Measurements from ENCODE around the gene APRT.
"Not testable (repeated sequence)": the region's sequence is repeated elsewhere in the genome, so short reads cannot be mapped to it uniquely, and the experiment has no call there.

APRT gene

GRCh38 chr16:88828711-88829110 is 17.0 kb upstream of the APRT start:
- H3K27ac Mint-ChIP-seq, result no peak overlapping the region
- H3K9me3 Mint-ChIP-seq, result no peaks in the 10 kb centered on the region
- no peak overlapping the region for H3K4me3 Mint-ChIP-seq
- no peaks in the 10 kb centered on the region for H3K4me1 Mint-ChIP-seq
- no peaks in the 10 kb centered on the region for H3K27me3 Mint-ChIP-seq (ENCODE audit: low read depth)
- peaks cover 2% of the 10 kb centered on the region for H3K36me3 Mint-ChIP-seq (ENCODE audit: low read depth)
- TF ChIP-seq, protein P1, sequence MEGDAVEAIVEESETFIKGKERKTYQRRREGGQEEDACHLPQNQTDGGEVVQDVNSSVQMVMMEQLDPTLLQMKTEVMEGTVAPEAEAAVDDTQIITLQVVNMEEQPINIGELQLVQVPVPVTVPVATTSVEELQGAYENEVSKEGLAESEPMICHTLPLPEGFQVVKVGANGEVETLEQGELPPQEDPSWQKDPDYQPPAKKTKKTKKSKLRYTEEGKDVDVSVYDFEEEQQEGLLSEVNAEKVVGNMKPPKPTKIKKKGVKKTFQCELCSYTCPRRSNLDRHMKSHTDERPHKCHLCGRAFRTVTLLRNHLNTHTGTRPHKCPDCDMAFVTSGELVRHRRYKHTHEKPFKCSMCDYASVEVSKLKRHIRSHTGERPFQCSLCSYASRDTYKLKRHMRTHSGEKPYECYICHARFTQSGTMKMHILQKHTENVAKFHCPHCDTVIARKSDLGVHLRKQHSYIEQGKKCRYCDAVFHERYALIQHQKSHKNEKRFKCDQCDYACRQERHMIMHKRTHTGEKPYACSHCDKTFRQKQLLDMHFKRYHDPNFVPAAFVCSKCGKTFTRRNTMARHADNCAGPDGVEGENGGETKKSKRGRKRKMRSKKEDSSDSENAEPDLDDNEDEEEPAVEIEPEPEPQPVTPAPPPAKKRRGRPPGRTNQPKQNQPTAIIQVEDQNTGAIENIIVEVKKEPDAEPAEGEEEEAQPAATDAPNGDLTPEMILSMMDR (IDR thresholded peaks at IDR 0.05; ENCODE audit: unreplicated experiment in 3 of 3), result no peak

GRCh38 chr16:88827727-88828126 is 16.0 kb upstream of the APRT start:
- TF ChIP-seq, protein P1 (IDR thresholded peaks at IDR 0.05; ENCODE audit: unreplicated experiment in 3 of 3), result no peak
- no peaks in the 10 kb centered on the region for H3K4me1 Mint-ChIP-seq
- no peak overlapping the region for H3K4me3 Mint-ChIP-seq
- H3K36me3 Mint-ChIP-seq (ENCODE audit: low read depth), result peaks cover 4% of the 10 kb centered on the region
- H3K27me3 Mint-ChIP-seq (ENCODE audit: low read depth), result no peaks in the 10 kb centered on the region
- H3K9me3 Mint-ChIP-seq, result no peaks in the 10 kb centered on the region
- H3K27ac Mint-ChIP-seq, result no peak overlapping the region

GRCh38 chr16:88826070-88826840 is 14.5 kb upstream of the APRT start:
- TF ChIP-seq, protein P1 (IDR thresholded peaks at IDR 0.05; ENCODE audit: unreplicated experiment in 3 of 3), result no peak

GRCh38 chr16:88825146-88825545 is 13.4 kb upstream of the APRT start:
- TF ChIP-seq, protein P1 (IDR thresholded peaks at IDR 0.05; ENCODE audit: unreplicated experiment in 3 of 3), result no peak
- Mint-ChIP-seq H3K27me3 (ENCODE audit: low read depth) (no peaks in the 10 kb centered on the region), H3K36me3 (ENCODE audit: low read depth) (peaks cover 5% of the 10 kb centered on the region), H3K27ac (no peak overlapping the region), H3K4me3 (no peak overlapping the region), H3K9me3 (no peaks in the 10 kb centered on the region), H3K4me1 (no peaks in the 10 kb centered on the region)

More at GRCh38 chr16:88826070-88826840, 14.5 kb upstream of the APRT start:
- H3K4me1 Mint-ChIP-seq, result no peaks in the 10 kb centered on the region
- H3K36me3 Mint-ChIP-seq (ENCODE audit: low read depth), result peaks cover 5% of the 10 kb centered on the region
- H3K9me3 Mint-ChIP-seq, result no peaks in the 10 kb centered on the region
- H3K27me3 Mint-ChIP-seq (ENCODE audit: low read depth), result no peaks in the 10 kb centered on the region
- H3K27ac Mint-ChIP-seq, result no peak overlapping the region
- no peak overlapping the region for H3K4me3 Mint-ChIP-seq

DNA sequence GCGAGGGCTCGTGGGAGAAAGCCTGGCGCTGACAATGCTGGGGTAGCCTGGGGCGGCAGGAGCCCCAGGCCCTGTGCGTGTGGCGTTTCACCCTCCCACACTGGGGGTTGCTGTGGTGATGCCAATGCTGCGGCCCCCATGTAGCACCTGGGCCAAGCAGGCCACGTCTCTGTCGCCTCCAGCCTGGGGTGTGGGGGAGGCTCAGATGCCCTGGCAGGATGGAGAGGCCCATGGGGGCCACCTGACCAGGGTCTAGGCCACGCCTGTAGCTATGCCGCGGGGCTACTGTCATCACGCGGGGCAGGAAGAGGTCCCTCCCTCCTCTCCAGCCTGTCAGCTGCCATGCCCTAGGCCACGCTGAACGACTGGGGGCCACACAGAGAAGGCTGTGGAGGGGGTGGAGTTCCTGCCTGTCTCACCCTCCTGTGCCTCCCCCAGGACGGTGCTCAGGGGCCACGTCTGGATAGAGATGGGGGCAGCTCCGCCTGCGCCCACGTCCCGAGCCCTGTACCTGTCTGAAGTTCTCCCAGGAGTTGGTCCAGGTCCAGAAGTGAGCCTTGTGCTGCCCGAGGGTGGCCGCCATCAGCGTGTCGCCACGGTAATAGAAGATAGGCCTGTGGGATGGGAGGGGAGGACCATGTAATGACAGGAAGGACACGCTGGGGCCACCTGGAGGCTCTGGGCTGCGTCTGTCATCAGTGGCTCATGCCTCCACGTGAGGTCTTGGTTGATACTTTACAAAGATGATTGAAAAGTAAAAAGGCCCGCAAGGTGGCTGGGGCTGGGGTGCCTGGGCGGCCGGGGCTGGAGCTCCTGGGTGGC is 12.7 kb upstream of the APRT start:
- Mint-ChIP-seq H3K4me3 (no peak overlapping the region), H3K36me3 (ENCODE audit: low read depth) (peaks cover 5% of the 10 kb centered on the region), H3K27ac (no peak overlapping the region), H3K9me3 (no peaks in the 10 kb centered on the region), H3K4me1 (no peaks in the 10 kb centered on the region), H3K27me3 (ENCODE audit: low read depth) (no peaks in the 10 kb centered on the region)
- TF ChIP-seq, protein P1 (IDR thresholded peaks at IDR 0.05; ENCODE audit: unreplicated experiment in 3 of 3), result no peak

GRCh38 chr16:88823646-88824045 is 11.9 kb upstream of the APRT start:
- H3K27me3 Mint-ChIP-seq (ENCODE audit: low read depth); H3K36me3 Mint-ChIP-seq (ENCODE audit: low read depth); H3K27ac Mint-ChIP-seq; H3K4me3 Mint-ChIP-seq; H3K9me3 Mint-ChIP-seq; H3K4me1 Mint-ChIP-seq: not testable (repeated sequence)
